Stimulated activated CD8-positive, alpha-beta memory T cell treated with anti-CD3 and anti-CD28 coated beads, Interleukin-4, amount 100 ng/mL, for 24 hours (primary cell): ENCODE data around the gene RPL29.
"Not testable (repeated sequence)": the region's sequence is repeated elsewhere in the genome, so short reads cannot be mapped to it uniquely, and the experiment has no call there.

ENCODE experiments used
- DNase-seq: peaks from one replicate; pipeline ENCODE4 v3.0.0-alpha.2; 2020; ENCODE audit warnings: low read depth

The RPL29 gene

DNA sequence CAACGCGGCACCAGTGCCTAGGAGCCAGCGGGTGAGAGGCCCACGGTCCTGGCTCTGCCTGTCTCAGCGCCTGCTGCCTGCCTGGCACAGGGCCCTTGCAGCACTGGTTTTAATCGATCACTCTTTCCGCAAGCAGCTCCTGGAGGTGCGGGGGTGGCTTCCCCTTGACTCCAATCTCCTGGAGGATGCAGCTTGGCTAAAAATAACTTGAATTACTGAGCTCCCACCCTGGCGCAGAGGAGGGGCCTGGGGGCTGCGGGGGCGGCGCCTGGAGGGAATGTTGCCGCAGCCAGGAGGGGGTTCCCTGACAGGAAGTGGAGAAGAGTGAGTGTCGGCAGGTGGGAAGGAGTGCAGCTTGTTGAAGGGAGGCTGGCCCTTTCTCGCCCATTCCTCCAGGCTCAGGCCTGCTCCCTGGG, 9.9 kb upstream of the RPL29 start:
- DNase-seq, result no peak

DNA sequence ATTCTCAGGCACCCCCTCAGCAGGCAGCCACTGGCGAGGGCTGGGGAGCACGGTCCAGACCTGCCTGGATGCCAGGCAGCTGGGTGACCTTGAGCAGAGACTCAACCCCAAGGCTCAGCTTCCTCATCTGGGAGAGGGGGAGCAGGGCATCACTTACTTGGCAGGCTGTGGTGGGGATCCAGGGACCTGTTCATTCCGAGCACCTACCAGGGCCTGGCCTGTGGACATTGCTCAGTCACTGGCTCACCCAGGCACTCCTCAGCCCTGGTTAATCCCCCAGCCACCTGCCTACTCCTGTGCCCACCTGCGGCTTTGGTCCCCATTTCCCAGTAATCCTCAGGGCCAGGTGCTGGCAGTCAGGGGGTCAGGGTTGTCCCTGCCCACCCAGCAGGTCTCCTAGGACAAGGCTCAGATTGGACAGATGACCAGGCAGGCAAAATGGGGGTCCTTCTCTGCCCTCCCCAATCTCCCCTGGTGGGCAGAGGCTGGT, 9.3 kb upstream of the RPL29 start:
- DNase-seq, result no peak

- no peak for DNase-seq
These were observed 8.6 kb upstream of the RPL29 start for GRCh38 chr3:52004163-52004787.

DNA sequence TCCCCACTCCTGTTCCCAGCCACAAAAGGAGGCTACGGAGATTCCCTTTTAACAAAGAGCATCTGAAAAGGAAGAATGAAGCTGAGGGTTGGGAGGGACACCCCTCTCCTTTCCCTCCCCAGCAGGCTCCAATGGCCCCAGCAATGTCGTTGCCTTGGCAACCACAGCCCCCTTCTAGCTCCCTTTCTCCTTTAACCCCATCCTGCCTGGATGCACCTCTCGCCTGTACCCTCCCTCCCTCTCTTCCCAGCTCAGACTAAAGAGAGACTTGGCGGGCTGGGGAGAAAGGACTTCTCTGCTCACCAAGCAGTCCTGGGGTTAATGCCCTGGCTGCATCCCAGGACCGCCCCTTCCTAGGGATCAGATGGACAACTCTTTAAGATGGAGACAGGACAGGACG, 7.1 kb upstream of the RPL29 start:
- no peak for DNase-seq

GRCh38 chr3:52001443-52001974, 5.8 kb upstream of the RPL29 start:
- peak; percentile 75 for DNase-seq

DNA sequence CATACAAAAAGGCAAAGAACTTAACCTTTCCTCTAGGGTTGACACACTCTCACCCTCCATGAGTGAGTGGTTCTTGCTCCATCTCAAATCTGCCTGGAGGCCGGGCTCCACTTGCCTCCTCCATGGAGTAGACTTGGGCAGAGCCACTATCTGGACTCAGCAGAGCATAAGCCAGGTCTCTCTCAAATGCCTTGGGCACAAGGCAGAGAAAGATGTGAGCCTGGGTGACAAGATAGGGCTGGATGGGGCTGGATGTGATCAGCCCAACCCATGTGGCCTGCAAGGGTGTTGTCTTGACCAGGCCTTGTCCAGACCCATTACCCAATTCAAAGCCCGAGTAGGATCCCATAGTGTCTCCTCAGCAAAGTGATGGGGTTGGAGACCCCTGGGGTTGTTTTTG, 4.2 kb upstream of the RPL29 start:
- DNase-seq, result no peak

GRCh38 chr3:51998774-51999173, 3.1 kb upstream of the RPL29 start:
- no peak for DNase-seq

DNA sequence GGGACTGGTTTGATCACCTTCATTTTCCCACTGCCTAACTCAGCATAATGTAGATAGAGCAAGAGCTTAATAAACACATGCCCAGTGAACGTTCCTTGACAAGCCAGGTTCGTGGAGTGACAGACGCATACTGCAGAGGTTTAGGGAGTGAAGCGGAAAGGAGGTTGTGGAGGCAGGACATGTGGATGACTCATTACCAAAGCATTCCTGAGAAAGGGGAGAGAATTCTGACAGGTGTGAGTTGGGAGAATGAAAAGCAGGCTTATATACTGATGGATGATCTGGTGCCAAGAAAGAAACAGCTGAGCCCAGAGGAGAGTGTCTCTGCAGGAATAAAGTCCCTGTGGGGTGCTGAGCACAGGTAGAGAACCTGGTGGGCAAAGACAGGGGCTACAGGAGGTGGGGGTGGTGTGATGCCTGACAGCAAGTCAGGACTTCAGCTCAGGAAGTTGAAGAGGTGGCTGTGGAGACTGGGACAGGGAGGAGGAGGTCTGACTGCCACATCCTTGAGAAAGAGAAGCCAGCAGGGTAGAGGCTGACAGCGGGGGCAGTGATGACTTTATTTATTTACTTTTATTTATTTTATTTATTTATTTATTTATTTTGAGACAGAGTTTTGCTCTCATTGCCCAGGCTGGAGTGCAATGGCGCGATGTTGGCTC, 2.4 kb upstream of the RPL29 start:
- no peak for DNase-seq

GRCh38 chr3:51997172-51997571, 1.5 kb upstream of the RPL29 start:
- DNase-seq, result no peak

- DNase-seq, result no peak
These were observed 1.2 kb downstream of the RPL29 start for GRCh38 chr3:51994530-51994929.

- not testable (repeated sequence) for DNase-seq
These were observed 2.0 kb downstream of the RPL29 start for GRCh38 chr3:51993657-51994056.

- DNase-seq, result no peak
These were observed 3.5 kb downstream of the RPL29 start for GRCh38 chr3:51992017-51992682.

- not testable (repeated sequence) for DNase-seq
These were observed 5.2 kb downstream of the RPL29 start for GRCh38 chr3:51990501-51990971.

DNA sequence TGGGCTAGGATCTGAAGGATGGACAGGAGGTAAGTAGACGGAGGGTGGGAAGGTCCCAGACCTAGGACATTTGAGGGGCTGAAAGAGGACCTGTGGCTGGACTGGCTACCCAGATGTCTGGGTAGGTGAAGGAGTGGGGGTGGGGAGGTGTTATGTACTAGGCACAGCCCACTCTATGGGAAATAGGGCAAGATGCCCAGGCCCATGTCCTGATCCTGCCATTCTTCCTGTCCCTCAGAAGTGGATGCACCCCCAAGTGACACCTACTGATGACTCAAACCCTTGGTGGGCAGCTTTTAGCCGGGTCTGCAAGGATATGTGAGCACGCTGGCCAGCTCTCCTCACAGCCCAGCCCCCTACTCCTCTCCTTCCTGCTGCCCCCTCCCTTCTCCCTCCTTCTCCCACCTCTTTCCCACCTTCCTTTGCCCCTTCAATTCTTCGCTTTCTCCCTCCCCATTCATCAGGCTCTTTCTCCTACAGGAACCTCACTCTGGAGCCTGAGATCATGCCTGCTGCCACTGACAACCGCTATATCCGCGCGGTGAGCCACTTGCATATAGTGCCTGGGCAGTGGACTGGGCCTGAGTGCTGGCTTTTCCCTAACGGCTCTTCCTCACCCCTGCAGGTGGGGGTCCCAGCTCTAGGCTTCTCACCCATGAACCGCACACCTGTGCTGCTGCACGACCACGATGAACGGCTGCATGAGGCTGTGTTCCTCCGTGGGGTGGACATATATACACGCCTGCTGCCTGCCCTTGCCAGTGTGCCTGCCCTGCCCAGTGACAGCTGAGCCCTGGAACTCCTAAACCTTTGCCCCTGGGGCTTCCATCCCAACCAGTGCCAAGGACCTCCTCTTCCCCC, 7.2 kb downstream of the RPL29 start:
- DNase-seq, result no peak

- no peak for DNase-seq
These were observed 8.1 kb downstream of the RPL29 start for GRCh38 chr3:51987568-51987967.

GRCh38 chr3:51986010-51986947, 9.4 kb downstream of the RPL29 start:
- DNase-seq, result no peak

DNA sequence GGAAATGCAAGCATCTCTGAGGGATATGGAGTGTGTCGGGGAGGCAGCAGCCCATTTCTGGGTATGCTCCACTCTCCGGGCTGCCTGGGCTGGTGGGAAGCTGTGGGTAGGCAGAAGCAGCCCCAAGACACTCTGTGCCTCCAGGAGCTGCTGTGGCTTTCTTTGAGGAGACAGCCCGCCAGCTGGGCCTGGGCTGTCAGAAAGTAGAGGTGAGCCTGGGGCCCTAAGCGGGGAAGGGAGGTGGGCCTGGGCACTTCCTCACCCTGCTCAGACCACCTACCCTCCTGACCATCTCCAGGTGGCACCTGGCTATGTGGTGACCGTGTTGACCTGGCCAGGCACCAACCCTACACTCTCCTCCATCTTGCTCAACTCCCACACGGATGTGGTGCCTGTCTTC, 10.6 kb downstream of the RPL29 start:
- no peak for DNase-seq

DNA sequence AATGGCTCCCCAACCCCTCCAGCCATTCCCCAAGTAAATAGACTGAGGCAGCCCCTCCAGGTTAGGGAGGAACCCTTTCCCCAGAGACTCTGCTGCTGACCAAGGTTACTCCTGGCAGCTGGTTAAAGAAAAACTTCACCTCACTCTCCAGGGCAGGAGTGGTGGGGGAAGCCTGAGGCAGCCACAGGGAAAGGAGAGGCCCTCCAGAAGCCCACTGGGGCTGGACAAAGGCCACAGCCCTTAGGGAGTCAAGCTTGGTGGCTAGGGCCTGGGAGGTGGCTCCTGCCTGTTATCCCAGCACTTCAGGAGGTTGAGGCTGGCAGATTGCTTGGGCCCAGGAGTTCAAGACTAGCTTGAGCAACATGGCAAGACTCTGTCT, 11.4 kb downstream of the RPL29 start:
- DNase-seq, result no peak

DNA sequence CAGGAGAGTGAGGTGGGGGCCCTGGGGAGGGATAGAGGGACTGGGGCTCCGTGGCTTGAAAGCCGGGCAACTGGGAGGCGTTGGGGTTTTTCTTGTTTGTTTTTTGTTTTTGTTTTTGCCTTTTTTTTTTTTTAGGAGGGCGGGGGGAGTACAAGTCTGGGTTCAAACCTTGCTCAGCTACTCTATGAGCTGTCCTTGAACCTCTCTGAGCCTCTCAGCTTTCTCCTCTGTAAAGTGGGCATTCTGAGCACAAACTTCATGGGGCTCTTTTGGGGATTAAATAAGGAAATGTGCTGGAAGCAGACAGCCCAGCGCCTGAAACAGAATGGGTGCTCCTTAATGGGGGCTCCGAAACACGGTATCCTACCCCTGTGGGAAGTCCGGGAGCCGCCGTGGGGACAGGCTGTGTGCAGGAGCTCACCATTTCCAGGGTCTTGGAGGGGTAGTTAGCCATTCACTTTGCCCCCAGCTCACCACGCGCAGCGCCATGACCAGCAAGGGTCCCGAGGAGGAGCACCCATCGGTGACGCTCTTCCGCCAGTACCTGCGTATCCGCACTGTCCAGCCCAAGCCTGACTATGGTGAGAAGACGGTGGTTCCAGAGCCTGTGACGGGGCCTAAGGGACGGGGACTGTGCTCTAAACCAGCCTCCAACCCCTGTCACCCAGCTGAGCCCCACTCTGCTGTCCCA, 12.0 kb downstream of the RPL29 start:
- DNase-seq, result no peak
